H9 (cell line): Measurements from ENCODE around the gene ABCD4. TPM values are rescaled to one million over a fixed set of nuclear protein-coding genes. Genes with fewer than 3 reads are reported as not detected.

Experiments
- DNase-seq: peaks from one replicate; pipeline ENCODE4 v3.0.0-alpha.2; 2017
- H2AFZ ChIP-seq: one replicate; pipeline ENCODE4 v1.6.1; 2013; ENCODE audit warnings: mild to moderate bottlenecking, low read length, control low read depth, moderate library complexity
- H2AK5ac ChIP-seq: 2 replicates; pipeline ENCODE4 v1.6.1; 2013; ENCODE audit warnings: low read length, control low read depth, mixed read lengths; ENCODE audit not compliant: insufficient read length
- H2BK120ac ChIP-seq: one replicate; pipeline ENCODE4 v1.6.1; 2013; ENCODE audit warnings: low read depth, mild to moderate bottlenecking, low read length, control low read depth, inconsistent platforms; ENCODE audit not compliant: poor library complexity, severe bottlenecking
- H2BK12ac ChIP-seq: 2 replicates; pipeline ENCODE4 v1.6.1; 2013; ENCODE audit warnings: low read length, control low read depth, mixed read lengths, low read depth; ENCODE audit not compliant: insufficient read length
- H2BK15ac ChIP-seq: 2 replicates; pipeline ENCODE4 v1.6.1; 2013; ENCODE audit warnings: low read depth, low read length, control low read depth
- H2BK20ac ChIP-seq: one replicate; pipeline ENCODE4 v1.6.1; 2013; ENCODE audit warnings: low read depth, mild to moderate bottlenecking, low read length, control low read depth, inconsistent platforms; ENCODE audit not compliant: poor library complexity, severe bottlenecking
- H2BK5ac ChIP-seq: 2 replicates; pipeline ENCODE4 v1.6.1; 2013; ENCODE audit warnings: low read length, control low read depth, mixed read lengths; ENCODE audit not compliant: insufficient read length
- H3K14ac ChIP-seq: 2 replicates; pipeline ENCODE4 v1.6.1; 2013; ENCODE audit warnings: low read length, control low read depth; ENCODE audit not compliant: insufficient read depth
- H3K18ac ChIP-seq: 2 replicates; pipeline ENCODE4 v1.6.1; 2013; ENCODE audit warnings: low read depth, mild to moderate bottlenecking, mixed read lengths, low read length, control low read depth; ENCODE audit not compliant: insufficient read length
- H3K23ac ChIP-seq: 2 replicates; pipeline ENCODE4 v1.6.1; 2013; ENCODE audit warnings: low read length, control low read depth, mixed read lengths, low read depth; ENCODE audit not compliant: insufficient read length
- H3K23me2 ChIP-seq: 2 replicates; pipeline ENCODE4 v1.6.1; 2013; ENCODE audit warnings: low read depth, mild to moderate bottlenecking, mixed read lengths, low read length, control low read depth; ENCODE audit not compliant: insufficient read length, poor library complexity, severe bottlenecking
- H3K27ac ChIP-seq: 2 replicates; pipeline ENCODE4 v1.5.1; 2013; ENCODE audit warnings: low read length, control low read depth, mixed read lengths, low read depth; ENCODE audit not compliant: insufficient read length
- H3K27me3 ChIP-seq: 2 replicates; pipeline ENCODE4 v1.6.1; 2013; ENCODE audit warnings: low read length, control low read depth, inconsistent platforms; ENCODE audit not compliant: insufficient read depth
- H3K4ac ChIP-seq: 2 replicates; pipeline ENCODE4 v1.6.1; 2013; ENCODE audit warnings: low read depth, mild to moderate bottlenecking, control low read depth, inconsistent platforms, low read length, moderate library complexity
- H3K4me1 ChIP-seq: 2 replicates; pipeline ENCODE4 v1.6.1; 2013; ENCODE audit warnings: low read length, control low read depth, inconsistent platforms; ENCODE audit not compliant: insufficient read depth
- H3K4me2 ChIP-seq: 2 replicates; pipeline ENCODE4 v1.6.1; 2013; ENCODE audit warnings: low read length, control low read depth, mixed read lengths; ENCODE audit not compliant: insufficient read length, insufficient read depth
- H3K56ac ChIP-seq: 2 replicates; pipeline ENCODE4 v1.6.1; 2013; ENCODE audit warnings: low read depth, mild to moderate bottlenecking, mixed read lengths, low read length, control low read depth; ENCODE audit not compliant: insufficient read length
- H3K79me1 ChIP-seq: 2 replicates; pipeline ENCODE4 v1.6.1; 2013; ENCODE audit warnings: low read depth, mild to moderate bottlenecking, moderate library complexity, low read length, control low read depth, inconsistent platforms; ENCODE audit not compliant: insufficient read depth, poor library complexity, severe bottlenecking
- H3K79me2 ChIP-seq: 2 replicates; pipeline ENCODE4 v1.6.1; 2013; ENCODE audit warnings: low read length, control low read depth, inconsistent platforms; ENCODE audit not compliant: insufficient read depth
- H3K9ac ChIP-seq: 2 replicates; pipeline ENCODE4 v1.6.1; 2013; ENCODE audit warnings: low read length, control low read depth, mixed read lengths; ENCODE audit not compliant: insufficient read length; ENCODE audit errors: extremely low read depth
- H3K9me3 ChIP-seq: one replicate; pipeline ENCODE4 v1.6.1; 2013; ENCODE audit warnings: low read depth, low read length, inconsistent platforms; ENCODE audit not compliant: control insufficient read depth
- H3T11ph ChIP-seq: one replicate; pipeline ENCODE4 v1.6.1; 2013; ENCODE audit warnings: mild to moderate bottlenecking, low read length, control low read depth, inconsistent platforms
- H4K20me1 ChIP-seq: one replicate; pipeline ENCODE4 v1.6.1; 2013; ENCODE audit not compliant: control insufficient read depth, insufficient read length, insufficient read depth
- H4K5ac ChIP-seq: 2 replicates; pipeline ENCODE4 v1.6.1; 2013; ENCODE audit warnings: low read depth, mild to moderate bottlenecking, mixed read lengths, low read length, control low read depth; ENCODE audit not compliant: insufficient read length
- H4K8ac ChIP-seq: replicated peaks from 2 replicates; pipeline ENCODE4 v1.6.1; 2013; ENCODE audit warnings: low read length, control low read depth, mixed read lengths, low read depth; ENCODE audit not compliant: insufficient read length
- H4K91ac ChIP-seq: 2 replicates; pipeline ENCODE4 v1.6.1; 2013; ENCODE audit warnings: low read depth, mild to moderate bottlenecking, moderate library complexity, mixed read lengths, low read length, control low read depth; ENCODE audit not compliant: insufficient read length
- H3K27ac Mint-ChIP-seq, 3 experiments: 2 replicates in 2 of 3; 3 replicates in 1 of 3; pipeline ENCODE4 v1.8.0; 2020 to 2021; ENCODE audit warnings: mixed read lengths in 3 of 3, mild to moderate bottlenecking in 1 of 3, moderate library complexity in 1 of 3
- H3K27me3 Mint-ChIP-seq: 2 replicates; pipeline ENCODE4 v1.8.0; 2021; ENCODE audit warnings: low read depth, mild to moderate bottlenecking, moderate library complexity, mixed read lengths
- H3K36me3 Mint-ChIP-seq, 3 experiments: 2 replicates in 2 of 3; 3 replicates in 1 of 3; pipeline ENCODE4 v1.8.0; 2020 to 2021; ENCODE audit warnings: low read depth in 3 of 3, mixed read lengths in 3 of 3; ENCODE audit not compliant: insufficient read depth in 1 of 3
- H3K4me1 Mint-ChIP-seq, 2 experiments: 2 replicates each; pipeline ENCODE4 v1.8.0; 2020; ENCODE audit warnings: mixed read lengths in 2 of 2
- H3K4me3 Mint-ChIP-seq, 2 experiments: 2 replicates in 1 of 2; 3 replicates in 1 of 2; pipeline ENCODE4 v1.8.0; 2020 to 2021; ENCODE audit warnings: mild to moderate bottlenecking in 2 of 2, mixed read lengths in 2 of 2, moderate library complexity in 1 of 2
- H3K9me3 Mint-ChIP-seq, 2 experiments: 2 replicates in 1 of 2; 3 replicates in 1 of 2; pipeline ENCODE4 v1.8.0; 2020; ENCODE audit warnings: mild to moderate bottlenecking in 2 of 2, mixed read lengths in 2 of 2, moderate library complexity in 1 of 2
- CTCF ChIP-seq: fragments of 200-600 bp; sonication (generic); conservative IDR thresholded peaks from 3 replicates; pipeline ENCODE4 v1.8.0; 2021; ENCODE audit warnings: antibody characterized with exemption, mild to moderate bottlenecking
- WGBS: extraction: QIAGEN DNeasy Blood & Tissue Kit; methylation state at CpG from one replicate; pipeline ENCODE4 v1.1.7; 2013; ENCODE audit warnings: missing lambda C conversion rate, low lambda C conversion rate, mixed read lengths; ENCODE audit not compliant: insufficient read length; ENCODE audit errors: extremely low coverage; 5-methylcytosine and 5-hydroxymethylcytosine counted together
- total RNA-seq: library from RNA; stranded (reverse); gene quantifications from 2 replicates; pipeline ENCODE4 v1.2.1, GENCODE V29; 2021

The ABCD4 gene
- total RNA-seq, 1 experiment from 2014 or later: 80.9 TPM

GRCh38 chr14:74296037-74296467, 6.7 kb downstream of the ABCD4 start:
- no peak overlapping the region for H2BK120ac ChIP-seq
- no peak overlapping the region for H4K91ac ChIP-seq
- H3K9me3 ChIP-seq: no peaks in the 10 kb centered on the region
- no peak for TF ChIP-seq CTCF
- Mint-ChIP-seq H3K4me3 (no peak overlapping the region), H3K4me1 (peaks cover 16 to 18% of the 10 kb centered on the region in 2 experiments), H3K36me3 (peaks cover 33 to 77% (median 76%) of the 10 kb centered on the region in 3 experiments), H3K27me3 (no peaks in the 10 kb centered on the region; the same call in none of the 2 replicates), H3K27ac (peak overlapping the region in 2 of 3 experiments; percentile 11 to 57; a peak in 1 of 7 replicates), H3K9me3 (no peaks in the 10 kb centered on the region)
- no peak overlapping the region for H4K8ac ChIP-seq
- no peak overlapping the region for H3K23ac ChIP-seq
- H4K5ac ChIP-seq: no peak overlapping the region
- H3K23me2 ChIP-seq: no peaks in the 10 kb centered on the region
- no peak for DNase-seq
- no peaks in the 10 kb centered on the region for H4K20me1 ChIP-seq
- H3K56ac ChIP-seq: no peak overlapping the region
- H2BK12ac ChIP-seq: no peak overlapping the region
- no CpG with 5 or more reads among the region's 9 CpGs for WGBS
- H2BK15ac ChIP-seq: no peak overlapping the region
- no peak overlapping the region for H3K4ac ChIP-seq
- H3K79me2 ChIP-seq: peaks cover 6% of the 10 kb centered on the region; the same call in 1 of the 2 replicates
- H3K27me3 ChIP-seq: no peaks in the 10 kb centered on the region; the same call in 1 of the 2 replicates
- peaks cover 3% of the 10 kb centered on the region for H3K79me1 ChIP-seq
- no peak overlapping the region for H3T11ph ChIP-seq
- no peak overlapping the region for H3K4me2 ChIP-seq
- H3K14ac ChIP-seq: no peak overlapping the region
- no peak overlapping the region for H2AK5ac ChIP-seq
- no peak overlapping the region for H2BK5ac ChIP-seq
- H2BK20ac ChIP-seq: no peak overlapping the region
- H3K27ac ChIP-seq: no peak overlapping the region
- no peaks in the 10 kb centered on the region; the same call in 1 of the 2 replicates for H3K4me1 ChIP-seq
- H3K9ac ChIP-seq: no peak overlapping the region
- no peak overlapping the region for H3K18ac ChIP-seq
- no peak overlapping the region for H2AFZ ChIP-seq
